HepG2 (cell line): Measurements from ENCODE around the gene SLCO1B1. TPM values are rescaled to one million over a fixed set of nuclear protein-coding genes. Genes with fewer than 3 reads are reported as not detected.

ENCODE experiments used
- ATAC-seq: fragments of 200-7000 bp; cut with Tn5 transposase; 3 replicates; pipeline ENCODE4 v1.9.1; 2020; ENCODE audit warnings: mild to moderate bottlenecking, moderate library complexity
- BruUV-seq: library from RNA; stranded (reverse); fragments of 400-500 nt; replicated peaks from 2 replicates; lab custom pipeline; 2021; lab: Mats Ljungman, UMichigan
- CTCF ChIA-PET: fragments of 300-600 bp; formaldehyde crosslinking; extraction: SDS; loops from one replicate; lab custom pipeline; 2021; ENCODE audit warnings: low total read pairs, inconsistent platforms, low intra/inter-chr PET ratio; lab: Yijun Ruan, JAX
- POLR2A ChIA-PET: fragments of 350-600 bp; sonication (Branson Sonifier 250); formaldehyde crosslinking; loops from one replicate; lab custom pipeline; 2020; ENCODE audit warnings: antibody characterized with exemption, inconsistent platforms; lab: Yijun Ruan, JAX
- DNase-seq: peaks from one replicate; pipeline ENCODE4 v3.0.0-alpha.2; 2015; ENCODE audit warnings: low spot score
- FAIRE-seq: peaks from 3 replicates; lab custom pipeline; 2011; peaks lifted over from hg19 to GRCh38; lab: Jason Lieb, UNC
- H2AFZ ChIP-seq: one replicate; pipeline ENCODE4 v1.6.1; 2011; ENCODE audit warnings: low read length, inconsistent platforms
- H3K27ac ChIP-seq: fragments of 300-600 bp; 3 replicates; pipeline ENCODE4 v1.8.0; 2011; ENCODE audit warnings: mixed run types, mild to moderate bottlenecking, mixed read lengths, low read length, inconsistent platforms; ENCODE audit not compliant: insufficient read depth; ENCODE audit errors: extremely low read length
- H3K27me3 ChIP-seq, 2 experiments: fragments of 200-600 bp in 1 of 2; 2 replicates in 1 of 2; 3 replicates in 1 of 2; pipeline versions ENCODE4 v1.6.0 to v1.8.0; 2011; ENCODE audit warnings: low read length in 2 of 2, mild to moderate bottlenecking in 2 of 2, moderate library complexity in 2 of 2, inconsistent platforms in 1 of 2; ENCODE audit not compliant: insufficient read depth in 2 of 2, control insufficient read depth in 1 of 2
- H3K36me3 ChIP-seq, 2 experiments: fragments of 200-600 bp in 1 of 2; replicated peaks in 1 of 2; 2 replicates in 1 of 2; 3 replicates in 1 of 2; pipeline versions ENCODE4 v1.5.1 to v1.8.0; 2011; ENCODE audit warnings: low read length in 2 of 2, inconsistent platforms in 1 of 2; ENCODE audit not compliant: insufficient read depth in 2 of 2, control insufficient read depth in 1 of 2
- H3K4me1 ChIP-seq: 2 replicates; pipeline ENCODE4 v1.5.1; 2012; ENCODE audit warnings: low read length, inconsistent platforms; ENCODE audit not compliant: insufficient read depth
- H3K4me2 ChIP-seq: 2 replicates; pipeline ENCODE4 v1.6.0; 2011; ENCODE audit warnings: low read depth, low read length, inconsistent platforms
- H3K4me3 ChIP-seq, 3 experiments: fragments of 200-600 bp in 1 of 3; sonication (generic), shearing (Covaris generic) in 1 of 3; replicated peaks in 1 of 3; 2 replicates each; pipeline ENCODE4 v1.5.1; 2011 to 2016; ENCODE audit warnings: low read length in 3 of 3, inconsistent platforms in 2 of 3, low read depth in 2 of 3, mild to moderate bottlenecking in 2 of 3, control low read depth in 1 of 3, mixed read lengths in 1 of 3; ENCODE audit not compliant: insufficient read depth in 1 of 3
- H3K79me2 ChIP-seq: one replicate; pipeline ENCODE4 v1.6.1; 2011; ENCODE audit warnings: low read length, inconsistent platforms; ENCODE audit not compliant: insufficient read depth
- H3K9ac ChIP-seq: 2 replicates; pipeline ENCODE4 v1.6.0; 2011; ENCODE audit warnings: mild to moderate bottlenecking, low read depth, low read length, inconsistent platforms; ENCODE audit not compliant: insufficient read depth
- H3K9me3 ChIP-seq: 2 replicates; pipeline ENCODE4 v1.5.1; 2012; ENCODE audit warnings: mild to moderate bottlenecking, low read length
- H4K20me1 ChIP-seq: 2 replicates; pipeline ENCODE4 v1.6.0; 2011; ENCODE audit warnings: inconsistent platforms, mild to moderate bottlenecking, low read length, moderate library complexity; ENCODE audit not compliant: insufficient read depth
- ARID3A ChIP-seq: IDR thresholded peaks from 2 replicates; pipeline ENCODE4 v1.6.1; 2012; ENCODE audit warnings: low read depth, low read length, improper control_type of control experiment
- CTCF ChIP-seq: sonication (generic); formaldehyde crosslinking; IDR thresholded peaks from 2 replicates; pipeline ENCODE4 v1.5.0; 2020; ENCODE audit warnings: mild to moderate bottlenecking, missing genetic modification reagents, moderate library complexity
- MTERF4 ChIP-seq: sonication (generic); formaldehyde crosslinking; IDR thresholded peaks from 2 replicates; pipeline ENCODE4 v1.8.0; 2023; ENCODE audit warnings: mild to moderate bottlenecking, missing genetic modification reagents
- RAD21 ChIP-seq: fragments of 450-650 bp; formaldehyde crosslinking; IDR thresholded peaks from 2 replicates; pipeline ENCODE4 v1.5.0; 2020; ENCODE audit warnings: mild to moderate bottlenecking
- SMC3 ChIP-seq: IDR thresholded peaks from 2 replicates; pipeline ENCODE4 v1.6.1; 2011; ENCODE audit warnings: low read length, improper control_type of control experiment
- STAG1 ChIP-seq: sonication (generic); formaldehyde crosslinking; IDR thresholded peaks from 2 replicates; pipeline ENCODE4 v1.4.0; 2020; ENCODE audit warnings: missing genetic modification reagents
- WGBS: methylation state at CpG from one replicate; pipeline ENCODE4 v1.1.6; 2017; ENCODE audit warnings: low lambda C conversion rate; 5-methylcytosine and 5-hydroxymethylcytosine counted together
- in situ Hi-C: cut with HindIII; loops from 2 replicates; pipeline ENCODE4 v1.10.0; 2017; ENCODE audit warnings: low pct_unique_long_range_greater_than_20kb; ENCODE audit not compliant: extremely low pct_ligation_motif_present
- intact Hi-C: fragments of 100-400 bp; cut with micrococcal nuclease; formaldehyde crosslinking; loops from one replicate; pipeline ENCODE4 v1.10.0; 2022; ENCODE audit not compliant: unreplicated experiment
- polyA plus RNA-seq, 8 experiments: library from polyadenylated mRNA; depleted of rRNA in 3 of 8; stranded (reverse) in 7 of 8; unstranded in 1 of 8; fragments of >200 nt; fragmentation: Illumina TruSeq in 4 of 8; extraction: Trizol in 4 of 8; gene quantifications; 2 replicates each; pipeline versions ENCODE4 v1.2.1 to v1.2.3, GENCODE V29; 2011 to 2016; ENCODE audit warnings: low read depth in 4 of 8, missing spikeins in 1 of 8, mixed read lengths in 1 of 8; ENCODE audit not compliant: insufficient read depth in 1 of 8
- total RNA-seq, 5 experiments: library from RNA; depleted of rRNA; stranded (reverse); fragments of >200 nt; fragmentation: Illumina TruSeq; extraction: Trizol; gene quantifications; 2 replicates each; pipeline ENCODE4 v1.2.3, GENCODE V29; 2016; ENCODE audit warnings: low read depth in 1 of 5

Gene SLCO1B1
- total and polyA plus RNA-seq, 2 of the 13 experiments (the other 11 are each of a cell fraction or from before 2014, with no cell fraction given), result not detected

- Histone ChIP-seq H3K9me3 (no peaks in the 10 kb centered on the region), H2AFZ (no peak overlapping the region), H3K4me3 (no peak overlapping the region), H3K4me1 (no peaks in the 10 kb centered on the region), H3K4me2 (no peak overlapping the region), H3K27ac (no peak overlapping the region), H3K79me2 (no peaks in the 10 kb centered on the region), H3K27me3 (no peaks in the 10 kb centered on the region)
- CTCF ChIA-PET, result interaction anchor here (1.2 to 2.2 kb wide), 4 partner anchors 220 to 1413 kb away, joined by 4 to 19 read pairs (median 10); no protein-coding TSS in a partner anchor
- peak; percentile 37 for DNase-seq
- TF ChIP-seq CTCF (peak; percentile 80), SMC3 (peak; percentile 82), MTERF4 (CRISPR knock-in tag) (no peak), RAD21 (peak; percentile 62), ARID3A (no peak), STAG1 (peak; percentile 87)
- TF ChIP-seq, all 625 proteins: peak for 4
- POLR2A ChIA-PET, result no interaction called here
- BruUV-seq, result no TSS peak
- peak; percentile 73 for ATAC-seq
- intact Hi-C loops, result loop anchor here (1.0 to 10.0 kb wide), 6 partner anchors 220 to 1431 kb away; no protein-coding TSS in a partner anchor
- 3% methylated on average over 3 of the region's 3 CpGs for WGBS
- H4K20me1 ChIP-seq, result no peaks in the 10 kb centered on the region
- no peak overlapping the region for H3K9ac ChIP-seq
- H3K36me3 ChIP-seq, result no peaks in the 10 kb centered on the region
- in situ Hi-C loops, result loop anchor here (10.0 kb wide), 1 partner anchor 525 kb away; no protein-coding TSS in a partner anchor
- peak; percentile 8 for FAIRE-seq
Observed at GRCh38 chr12:21169878-21170472, 39.0 kb downstream of the SLCO1B1 start.
